ENCODE results near the gene ARHGAP44. TPM values are rescaled to one million over a fixed set of nuclear protein-coding genes. Genes with fewer than 3 reads are reported as not detected.

The ARHGAP44 gene
- total and polyA plus RNA-seq, 2 of the 13 experiments (the other 11 are each of a cell fraction or from before 2014, with no cell fraction given): 0.79 to 3.1 TPM

DNA sequence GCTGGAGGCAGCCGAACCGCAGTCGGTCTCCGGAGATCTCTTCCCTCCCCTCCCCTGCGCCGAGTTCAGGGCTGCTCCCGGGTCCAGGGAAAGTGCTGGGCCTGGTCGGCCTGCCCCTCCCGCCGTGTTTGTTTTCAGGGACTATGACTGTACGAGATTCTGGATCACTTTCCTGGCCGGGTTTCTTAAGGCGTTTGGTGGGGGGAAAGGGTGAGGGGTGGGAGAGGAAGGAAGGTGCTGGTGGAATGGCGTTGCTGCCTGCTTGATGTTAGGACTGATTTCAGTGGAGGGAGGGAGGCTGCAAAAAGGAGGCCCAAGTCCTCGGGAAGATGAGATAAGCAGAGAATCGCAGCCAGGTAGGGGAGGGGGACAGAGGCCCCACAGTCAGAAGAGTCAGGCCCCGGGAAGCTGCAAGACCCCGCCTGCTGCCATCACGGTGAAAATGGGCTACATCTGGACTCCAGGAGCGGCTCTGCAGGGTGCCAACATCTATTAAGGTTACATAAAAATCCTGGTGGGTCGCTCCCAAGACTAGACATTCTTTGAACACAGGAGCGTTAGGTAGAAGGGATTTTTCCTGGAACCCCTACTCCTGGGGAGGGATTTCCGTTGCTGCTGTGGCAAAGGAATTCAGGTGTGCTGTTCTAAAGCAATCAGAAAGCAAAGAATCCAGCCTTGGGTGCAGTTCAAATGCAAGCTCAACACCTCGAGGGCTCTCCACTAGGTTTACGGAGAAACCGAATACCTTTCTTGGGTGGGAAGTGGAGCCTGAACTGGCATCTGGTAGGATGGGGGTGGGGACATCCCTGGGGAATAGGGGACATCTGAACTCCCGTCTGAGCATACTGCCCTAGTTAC lies 1.2 kb downstream of the ARHGAP44 start (continued):
- TF ChIP-seq MAF1 (CRISPR knock-in tag; IDR thresholded peaks at IDR 0.05; ENCODE audit: borderline replicate concordance) (no peak), SRY (CRISPR knock-in tag; IDR thresholded peaks at IDR 0.05) (peak; percentile 72; the same call in 1 of the 2 replicates), HOXA9 (CRISPR knock-in tag; IDR thresholded peaks at IDR 0.05; ENCODE audit: borderline replicate concordance) (0 out of 2 replicates have a peak, but pooled peaks have one; percentile 5), ZNF589 (CRISPR knock-in tag; conservative IDR thresholded peaks at IDR 0.05) (no peak), KDM5B (CRISPR knock-in tag; IDR thresholded peaks at IDR 0.05; ENCODE audit: borderline replicate concordance) (no peak)
- TF ChIP-seq, protein P1, sequence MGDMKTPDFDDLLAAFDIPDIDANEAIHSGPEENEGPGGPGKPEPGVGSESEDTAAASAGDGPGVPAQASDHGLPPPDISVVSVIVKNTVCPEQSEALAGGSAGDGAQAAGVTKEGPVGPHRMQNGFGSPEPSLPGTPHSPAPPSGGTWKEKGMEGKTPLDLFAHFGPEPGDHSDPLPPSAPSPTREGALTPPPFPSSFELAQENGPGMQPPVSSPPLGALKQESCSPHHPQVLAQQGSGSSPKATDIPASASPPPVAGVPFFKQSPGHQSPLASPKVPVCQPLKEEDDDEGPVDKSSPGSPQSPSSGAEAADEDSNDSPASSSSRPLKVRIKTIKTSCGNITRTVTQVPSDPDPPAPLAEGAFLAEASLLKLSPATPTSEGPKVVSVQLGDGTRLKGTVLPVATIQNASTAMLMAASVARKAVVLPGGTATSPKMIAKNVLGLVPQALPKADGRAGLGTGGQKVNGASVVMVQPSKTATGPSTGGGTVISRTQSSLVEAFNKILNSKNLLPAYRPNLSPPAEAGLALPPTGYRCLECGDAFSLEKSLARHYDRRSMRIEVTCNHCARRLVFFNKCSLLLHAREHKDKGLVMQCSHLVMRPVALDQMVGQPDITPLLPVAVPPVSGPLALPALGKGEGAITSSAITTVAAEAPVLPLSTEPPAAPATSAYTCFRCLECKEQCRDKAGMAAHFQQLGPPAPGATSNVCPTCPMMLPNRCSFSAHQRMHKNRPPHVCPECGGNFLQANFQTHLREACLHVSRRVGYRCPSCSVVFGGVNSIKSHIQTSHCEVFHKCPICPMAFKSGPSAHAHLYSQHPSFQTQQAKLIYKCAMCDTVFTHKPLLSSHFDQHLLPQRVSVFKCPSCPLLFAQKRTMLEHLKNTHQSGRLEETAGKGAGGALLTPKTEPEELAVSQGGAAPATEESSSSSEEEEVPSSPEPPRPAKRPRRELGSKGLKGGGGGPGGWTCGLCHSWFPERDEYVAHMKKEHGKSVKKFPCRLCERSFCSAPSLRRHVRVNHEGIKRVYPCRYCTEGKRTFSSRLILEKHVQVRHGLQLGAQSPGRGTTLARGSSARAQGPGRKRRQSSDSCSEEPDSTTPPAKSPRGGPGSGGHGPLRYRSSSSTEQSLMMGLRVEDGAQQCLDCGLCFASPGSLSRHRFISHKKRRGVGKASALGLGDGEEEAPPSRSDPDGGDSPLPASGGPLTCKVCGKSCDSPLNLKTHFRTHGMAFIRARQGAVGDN (CRISPR knock-in tag; IDR thresholded peaks at IDR 0.05): peak; percentile 12

DNA sequence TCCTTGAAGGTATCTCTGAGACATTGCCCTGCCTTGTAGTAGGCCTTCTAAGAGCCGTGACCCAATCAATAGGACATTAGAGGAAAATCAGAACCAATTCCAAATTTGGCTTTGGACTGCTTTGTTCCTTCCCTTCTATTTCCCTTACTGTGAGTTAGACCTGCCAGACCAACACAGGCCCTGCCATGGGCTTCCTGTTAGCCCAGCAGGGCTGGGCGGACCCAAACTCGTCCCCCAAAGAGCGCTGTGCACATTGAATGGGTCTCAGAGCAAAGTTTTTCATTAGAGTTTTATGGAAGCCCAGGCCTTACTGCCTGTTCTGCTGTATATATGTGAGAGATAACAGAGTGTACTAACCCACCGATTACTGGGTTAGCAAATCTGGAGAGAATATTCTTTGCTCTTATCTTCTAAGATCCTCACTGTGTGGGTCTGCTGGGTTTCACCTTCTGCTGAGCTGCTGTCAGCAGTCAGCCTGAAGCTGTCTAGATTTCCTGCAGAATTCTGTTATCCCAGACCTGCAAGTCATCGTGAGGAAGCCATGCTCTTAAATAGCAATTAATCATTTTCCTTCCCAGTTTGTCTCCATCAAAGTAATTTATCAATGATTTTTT lies 5.7 kb downstream of the ARHGAP44 start:
- Histone ChIP-seq H4K20me1 (ENCODE audit: insufficient read depth, low read length) (no peaks in the 10 kb centered on the region), H3K9me3 (ENCODE audit: low read length) (no peaks in the 10 kb centered on the region), H3K79me2 (ENCODE audit: insufficient read depth, low read length) (no peaks in the 10 kb centered on the region), H3K27me3 (ENCODE audit: control insufficient read depth in 1 of 2, insufficient read depth in 2 of 2, low read length in 2 of 2) (peaks cover 2 to 23% of the 10 kb centered on the region in 2 experiments; a peak in 4 of 5 replicates), H3K4me3 (replicated peaks in 1 of 3; ENCODE audit: insufficient read depth in 1 of 3, low read depth in 2 of 3, low read length in 3 of 3) (no peak overlapping the region), H3K4me1 (ENCODE audit: insufficient read depth, low read length) (peaks cover 10% of the 10 kb centered on the region), H2AFZ (ENCODE audit: low read length) (no peak overlapping the region), H3K4me2 (ENCODE audit: low read depth, low read length) (no peak overlapping the region), H3K9ac (ENCODE audit: insufficient read depth, low read depth, low read length) (no peak overlapping the region), H3K27ac (ENCODE audit: extremely low read length, insufficient read depth, low read length) (no peak overlapping the region), H3K36me3 (replicated peaks in 1 of 2; ENCODE audit: control insufficient read depth in 1 of 2, insufficient read depth in 2 of 2, low read length in 2 of 2) (no peaks in the 10 kb centered on the region)
- BruUV-seq (replicated peaks): no TSS peak
- POLR2A ChIA-PET: no interaction called here
- in situ Hi-C loops (cut with HindIII; ENCODE audit: extremely low pct_ligation_motif_present, low pct_unique_long_range_greater_than_20kb) (no loop called here), intact Hi-C loops (cut with micrococcal nuclease; ENCODE audit: unreplicated experiment) (no loop called here)
- FAIRE-seq (no peak), ATAC-seq (no peak), DNase-seq (ENCODE audit: low spot score) (no peak)
- CTCF ChIA-PET (ENCODE audit: low intra/inter-chr PET ratio, low total read pairs): no interaction called here
- 45% methylated on average over 6 of the region's 6 CpGs for WGBS (ENCODE audit: low lambda C conversion rate)
- TF ChIP-seq ZNF510 (CRISPR knock-in tag; IDR thresholded peaks at IDR 0.05; ENCODE audit: low read depth) (no peak), MIER3 (CRISPR knock-in tag; IDR thresholded peaks at IDR 0.05; ENCODE audit: borderline replicate concordance) (no peak), KAT8 (CRISPR knock-in tag; IDR thresholded peaks at IDR 0.05) (no peak), HMGA1 (CRISPR knock-in tag; conservative IDR thresholded peaks at IDR 0.05) (no peak), ZNF614 (CRISPR knock-in tag; IDR thresholded peaks at IDR 0.05; ENCODE audit: borderline replicate concordance) (no peak), AGO1 (IDR thresholded peaks at IDR 0.05; ENCODE audit: low read depth, low read length, poor library complexity, severe bottlenecking) (no peak), ZNF10 (CRISPR knock-in tag; IDR thresholded peaks at IDR 0.05; ENCODE audit: borderline replicate concordance, low read depth) (no peak), ZNF329 (CRISPR knock-in tag; IDR thresholded peaks at IDR 0.05; ENCODE audit: low read depth) (no peak), GATAD1 (CRISPR knock-in tag; IDR thresholded peaks at IDR 0.05) (no peak), ZNF121 (CRISPR knock-in tag; IDR thresholded peaks at IDR 0.05) (no peak)
- TF ChIP-seq, protein P2, sequence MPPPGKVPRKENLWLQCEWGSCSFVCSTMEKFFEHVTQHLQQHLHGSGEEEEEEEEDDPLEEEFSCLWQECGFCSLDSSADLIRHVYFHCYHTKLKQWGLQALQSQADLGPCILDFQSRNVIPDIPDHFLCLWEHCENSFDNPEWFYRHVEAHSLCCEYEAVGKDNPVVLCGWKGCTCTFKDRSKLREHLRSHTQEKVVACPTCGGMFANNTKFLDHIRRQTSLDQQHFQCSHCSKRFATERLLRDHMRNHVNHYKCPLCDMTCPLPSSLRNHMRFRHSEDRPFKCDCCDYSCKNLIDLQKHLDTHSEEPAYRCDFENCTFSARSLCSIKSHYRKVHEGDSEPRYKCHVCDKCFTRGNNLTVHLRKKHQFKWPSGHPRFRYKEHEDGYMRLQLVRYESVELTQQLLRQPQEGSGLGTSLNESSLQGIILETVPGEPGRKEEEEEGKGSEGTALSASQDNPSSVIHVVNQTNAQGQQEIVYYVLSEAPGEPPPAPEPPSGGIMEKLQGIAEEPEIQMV (CRISPR knock-in tag; IDR thresholded peaks at IDR 0.05; ENCODE audit: low read depth): no peak

Measured in HepG2 (cell line).